T-helper 1 cell treated with Interleukin-12 subunit alpha and Interleukin-12 subunit beta and Interleukin-4 antibody, amounts not matched to agents 30 μg/mL and 1 μg/mL, for 36 hours (primary cell): Measurements from ENCODE around the gene RIN1.
"Not testable (repeated sequence)": the region's sequence is repeated elsewhere in the genome, so short reads cannot be mapped to it uniquely, and the experiment has no call there.

Experiments
- H3K27ac Mint-ChIP-seq: one replicate; pipeline ENCODE4 v1.8.0; 2021; ENCODE audit warnings: mild to moderate bottlenecking, mixed read lengths
- H3K27me3 Mint-ChIP-seq: one replicate; pipeline ENCODE4 v1.8.0; 2021; ENCODE audit warnings: low read depth, mixed read lengths
- H3K36me3 Mint-ChIP-seq: one replicate; pipeline ENCODE4 v1.8.0; 2021; ENCODE audit warnings: low read depth, mixed read lengths
- H3K4me1 Mint-ChIP-seq: one replicate; pipeline ENCODE4 v1.8.0; 2021; ENCODE audit warnings: low read depth, mixed read lengths
- H3K4me3 Mint-ChIP-seq: one replicate; pipeline ENCODE4 v1.8.0; 2021; ENCODE audit warnings: mild to moderate bottlenecking, moderate library complexity, mixed read lengths
- H3K9me3 Mint-ChIP-seq: one replicate; pipeline ENCODE4 v1.8.0; 2021; ENCODE audit warnings: mixed read lengths

Gene RIN1

GRCh38 chr11:66322732-66323427, 13.4 kb downstream of the RIN1 start:
- no peak overlapping the region for H3K27ac Mint-ChIP-seq
- no peak overlapping the region for H3K4me3 Mint-ChIP-seq
- peaks cover 4% of the 10 kb centered on the region for H3K36me3 Mint-ChIP-seq
- H3K9me3 Mint-ChIP-seq, result no peaks in the 10 kb centered on the region
- peaks cover 34% of the 10 kb centered on the region for H3K4me1 Mint-ChIP-seq
- peaks cover 3% of the 10 kb centered on the region for H3K27me3 Mint-ChIP-seq

- Mint-ChIP-seq H3K27ac (no peak overlapping the region), H3K4me1 (peaks cover 31% of the 10 kb centered on the region), H3K27me3 (peaks cover 3% of the 10 kb centered on the region), H3K36me3 (peaks cover 4% of the 10 kb centered on the region), H3K4me3 (no peak overlapping the region), H3K9me3 (no peaks in the 10 kb centered on the region)
Measured at GRCh38 chr11:66321606-66322005, 14.6 kb downstream of the RIN1 start.

GRCh38 chr11:66320748-66321147, 15.5 kb downstream of the RIN1 start:
- H3K4me1 Mint-ChIP-seq, result peaks cover 25% of the 10 kb centered on the region
- not testable (repeated sequence) for H3K9me3 Mint-ChIP-seq, H3K27me3 Mint-ChIP-seq, H3K27ac Mint-ChIP-seq, H3K4me3 Mint-ChIP-seq, H3K36me3 Mint-ChIP-seq

- not testable (repeated sequence) for H3K9me3 Mint-ChIP-seq, H3K27ac Mint-ChIP-seq, H3K36me3 Mint-ChIP-seq, H3K27me3 Mint-ChIP-seq, H3K4me3 Mint-ChIP-seq
- peaks cover 22% of the 10 kb centered on the region for H3K4me1 Mint-ChIP-seq
Measured at GRCh38 chr11:66320289-66320688, 15.9 kb downstream of the RIN1 start.

- H3K4me1 Mint-ChIP-seq, result peaks cover 28% of the 10 kb centered on the region
- H3K4me3 Mint-ChIP-seq, result no peak overlapping the region
Measured at GRCh38 chr11:66318600-66318970, 17.6 kb downstream of the RIN1 start.

GRCh38 chr11:66317723-66318599, 18.3 kb downstream of the RIN1 start:
- Mint-ChIP-seq H3K4me1 (peaks cover 28% of the 10 kb centered on the region), H3K27ac (peak overlapping the region; percentile 75)

More at GRCh38 chr11:66318600-66318970, 17.6 kb downstream of the RIN1 start:
- H3K27me3 Mint-ChIP-seq, result peaks cover 7% of the 10 kb centered on the region
- peaks cover 4% of the 10 kb centered on the region for H3K36me3 Mint-ChIP-seq
- peak overlapping the region; percentile 50 for H3K27ac Mint-ChIP-seq
- H3K9me3 Mint-ChIP-seq, result no peaks in the 10 kb centered on the region

GRCh38 chr11:66317322-66317722, 18.9 kb downstream of the RIN1 start:
- H3K36me3 Mint-ChIP-seq, result peaks cover 4% of the 10 kb centered on the region
- peak overlapping the region; percentile 38 for H3K27ac Mint-ChIP-seq
- H3K4me1 Mint-ChIP-seq, result peaks cover 26% of the 10 kb centered on the region
- H3K9me3 Mint-ChIP-seq, result no peaks in the 10 kb centered on the region
- no peak overlapping the region for H3K4me3 Mint-ChIP-seq
- peaks cover 7% of the 10 kb centered on the region for H3K27me3 Mint-ChIP-seq

More at GRCh38 chr11:66317723-66318599, 18.3 kb downstream of the RIN1 start:
- Mint-ChIP-seq H3K36me3 (peaks cover 4% of the 10 kb centered on the region), H3K27me3 (peaks cover 7% of the 10 kb centered on the region), H3K4me3 (peak overlapping the region; percentile 14), H3K9me3 (no peaks in the 10 kb centered on the region)

- H3K9me3 Mint-ChIP-seq, result no peaks in the 10 kb centered on the region
- no peak within 1 kb of the TSS for H3K4me3 Mint-ChIP-seq
- peaks cover 4% of the 10 kb centered on the region for H3K36me3 Mint-ChIP-seq
- peaks cover 7% of the 10 kb centered on the region for H3K27me3 Mint-ChIP-seq
- peaks cover 25% of the 10 kb centered on the region for H3K4me1 Mint-ChIP-seq
- peak within 1 kb of the TSS; percentile 38 for H3K27ac Mint-ChIP-seq
Measured at GRCh38 chr11:66316849-66317251, 19.4 kb downstream of the RIN1 start, which contains the start of gene CD248. CD248 (minus strand) TSS chr11:66317044; CDS start chr11:66317027, 17 bp downstream.

- Mint-ChIP-seq H3K4me3 (no peak overlapping the region), H3K27me3 (peaks cover 7% of the 10 kb centered on the region), H3K36me3 (peaks cover 4% of the 10 kb centered on the region), H3K4me1 (peaks cover 25% of the 10 kb centered on the region), H3K27ac (no peak overlapping the region), H3K9me3 (no peaks in the 10 kb centered on the region)
Measured at GRCh38 chr11:66315921-66316811, 20.1 kb downstream of the RIN1 start.

- H3K36me3 Mint-ChIP-seq, result peaks cover 4% of the 10 kb centered on the region
- H3K9me3 Mint-ChIP-seq, result no peaks in the 10 kb centered on the region
- H3K4me1 Mint-ChIP-seq, result peaks cover 25% of the 10 kb centered on the region
- no peak overlapping the region for H3K27ac Mint-ChIP-seq
- H3K27me3 Mint-ChIP-seq, result peaks cover 7% of the 10 kb centered on the region
- peak overlapping the region; percentile 5 for H3K4me3 Mint-ChIP-seq
Measured at GRCh38 chr11:66315498-66315885, 20.7 kb downstream of the RIN1 start.

GRCh38 chr11:66314561-66315497, 21.4 kb downstream of the RIN1 start:
- peaks cover 25% of the 10 kb centered on the region for H3K4me1 Mint-ChIP-seq
- H3K4me3 Mint-ChIP-seq, result peak overlapping the region; percentile 5
- H3K27ac Mint-ChIP-seq, result peak overlapping the region; percentile 34

GRCh38 chr11:66314186-66314501, 22.1 kb downstream of the RIN1 start:
- peaks cover 23% of the 10 kb centered on the region for H3K4me1 Mint-ChIP-seq

More at GRCh38 chr11:66314561-66315497, 21.4 kb downstream of the RIN1 start:
- Mint-ChIP-seq H3K27me3 (peaks cover 7% of the 10 kb centered on the region), H3K9me3 (no peaks in the 10 kb centered on the region), H3K36me3 (peaks cover 3% of the 10 kb centered on the region)

GRCh38 chr11:66313321-66314185, 22.7 kb downstream of the RIN1 start:
- H3K27me3 Mint-ChIP-seq, result peaks cover 4% of the 10 kb centered on the region
- H3K4me3 Mint-ChIP-seq, result peak overlapping the region; percentile 88
- peaks cover 18% of the 10 kb centered on the region for H3K4me1 Mint-ChIP-seq
- no peaks in the 10 kb centered on the region for H3K9me3 Mint-ChIP-seq
- H3K36me3 Mint-ChIP-seq, result no peaks in the 10 kb centered on the region
- peak overlapping the region; percentile 93 for H3K27ac Mint-ChIP-seq

More at GRCh38 chr11:66314186-66314501, 22.1 kb downstream of the RIN1 start:
- H3K27me3 Mint-ChIP-seq, result peaks cover 7% of the 10 kb centered on the region
- H3K27ac Mint-ChIP-seq, result peak overlapping the region; percentile 41
- peak overlapping the region; percentile 53 for H3K4me3 Mint-ChIP-seq
- H3K36me3 Mint-ChIP-seq, result peaks cover 3% of the 10 kb centered on the region
- H3K9me3 Mint-ChIP-seq, result no peaks in the 10 kb centered on the region
